SK-N-SH (cell line): ENCODE measurements around the gene ANO6. TPM values are rescaled to one million over a fixed set of nuclear protein-coding genes. Genes with fewer than 3 reads are reported as not detected.

Experiments
- CTCF ChIA-PET: fragments of 300-600, 350-600 bp; formaldehyde crosslinking; extraction: SDS; loops from one replicate; lab custom pipeline; 2021; lab: Yijun Ruan, JAX
- POLR2A ChIA-PET: fragments of 350-600 bp; sonication (Branson Sonifier 250); formaldehyde crosslinking; extraction: SDS; loops from one replicate; lab custom pipeline; 2020; ENCODE audit warnings: antibody characterized with exemption, inconsistent platforms; lab: Yijun Ruan, JAX
- DNase-seq: peaks from one replicate; pipeline ENCODE4 v3.0.0; 2012
- H2AFZ ChIP-seq: fragments of 200-600 bp; sonication (generic); 2 replicates; pipeline ENCODE4 v1.8.1; 2016; ENCODE audit warnings: antibody characterized with exemption, mild to moderate bottlenecking, low read depth
- H3F3A ChIP-seq: fragments of 200-600 bp; sonication (generic); replicated peaks from 2 replicates; pipeline ENCODE3; 2016; ENCODE audit warnings: antibody characterized with exemption, mild to moderate bottlenecking; ENCODE audit not compliant: insufficient read depth
- H3K27ac ChIP-seq, 2 experiments: fragments of 200-500 bp in 1 of 2; fragments of 200-600 bp in 1 of 2; sonication (Bioruptor generic) in 1 of 2; sonication (generic), shearing (Covaris generic) in 1 of 2; 2 replicates each; pipeline versions ENCODE4 v1.5.1 to v1.6.1; 2014 to 2016; ENCODE audit warnings: low read depth in 2 of 2, inconsistent platforms in 1 of 2, low read length in 1 of 2, mild to moderate bottlenecking in 1 of 2, mixed read lengths in 1 of 2
- H3K27me3 ChIP-seq: fragments of 200-600 bp; sonication (generic), shearing (Covaris generic); 2 replicates; pipeline ENCODE4 v1.6.1; 2016; ENCODE audit warnings: mixed run types; ENCODE audit not compliant: insufficient read depth
- H3K36me3 ChIP-seq, 2 experiments: fragments of 200-500 bp in 1 of 2; fragments of 200-600 bp in 1 of 2; sonication (Bioruptor generic) in 1 of 2; sonication (generic) in 1 of 2; replicated peaks in 1 of 2; 2 replicates each; pipeline versions ENCODE3 to v1.5.1; 2014 to 2016; ENCODE audit warnings: low read length in 1 of 2, mild to moderate bottlenecking in 1 of 2; ENCODE audit not compliant: insufficient read depth in 2 of 2, control insufficient read depth in 1 of 2
- H3K4me1 ChIP-seq, 2 experiments: fragments of 200-500 bp in 1 of 2; fragments of 200-600 bp in 1 of 2; sonication (Bioruptor generic) in 1 of 2; sonication (generic), shearing (Covaris generic) in 1 of 2; 2 replicates each; pipeline versions ENCODE4 v1.5.1 to v1.6.1; 2014 to 2016; ENCODE audit warnings: low read depth in 1 of 2, low read length in 1 of 2, mixed run types in 1 of 2; ENCODE audit not compliant: insufficient read depth in 2 of 2, control insufficient read depth in 1 of 2
- H3K4me2 ChIP-seq: fragments of 200-600 bp; sonication (generic), shearing (Covaris generic); 2 replicates; pipeline ENCODE4 v1.6.1; 2017; ENCODE audit warnings: mixed run types
- H3K4me3 ChIP-seq, 2 experiments: fragments of 200-500 bp in 1 of 2; fragments of 200-600 bp in 1 of 2; sonication (Bioruptor generic) in 1 of 2; sonication (generic), shearing (Covaris generic) in 1 of 2; 2 replicates each; pipeline versions ENCODE4 v1.5.1 to v1.8.1; 2014 to 2016; ENCODE audit warnings: low read depth in 2 of 2, inconsistent platforms in 1 of 2, low read length in 1 of 2, mild to moderate bottlenecking in 1 of 2, mixed read lengths in 1 of 2, moderate library complexity in 1 of 2
- H3K79me2 ChIP-seq: fragments of 200-600 bp; sonication (generic); 2 replicates; pipeline ENCODE4 v1.8.1; 2017; ENCODE audit warnings: mild to moderate bottlenecking; ENCODE audit not compliant: insufficient read depth
- H3K9ac ChIP-seq: fragments of 200-600 bp; sonication (generic); 2 replicates; pipeline ENCODE4 v1.6.1; 2017; ENCODE audit warnings: mixed run types
- H3K9me2 ChIP-seq: fragments of 200-600 bp; sonication (generic); 2 replicates; pipeline ENCODE4 v1.6.1; 2017; ENCODE audit warnings: mixed run types
- H3K9me3 ChIP-seq: fragments of 200-600 bp; sonication (generic); 2 replicates; pipeline ENCODE4 v1.6.1; 2017; ENCODE audit warnings: mixed run types, mild to moderate bottlenecking, moderate library complexity
- H4K20me1 ChIP-seq: fragments of 200-600 bp; sonication (generic); 2 replicates; pipeline ENCODE4 v1.6.1; 2017; ENCODE audit warnings: mild to moderate bottlenecking, mixed run types; ENCODE audit not compliant: insufficient read depth
- CTCF ChIP-seq: fragments of 200-600 bp; sonication (generic); IDR thresholded peaks from 2 replicates; pipeline ENCODE4 v1.6.1; 2017; ENCODE audit warnings: antibody characterized with exemption, mild to moderate bottlenecking, moderate library complexity
- ELF1 ChIP-seq: IDR thresholded peaks from 2 replicates; pipeline ENCODE4 v1.4.0; 2012
- EZH2phosphoT487 ChIP-seq: fragments of 200-600 bp; sonication (generic); IDR thresholded peaks from 2 replicates; pipeline ENCODE4 v1.6.1; 2017; ENCODE audit warnings: low read depth, mixed run types, mild to moderate bottlenecking, antibody characterized with exemption, moderate library complexity, borderline replicate concordance
- FOXJ3 ChIP-seq: sonication (generic); formaldehyde crosslinking; IDR thresholded peaks from 2 replicates; pipeline ENCODE4 v1.5.1; 2020; ENCODE audit warnings: mild to moderate bottlenecking, missing genetic modification reagents
- MAX ChIP-seq: IDR thresholded peaks from 2 replicates; pipeline ENCODE4 v1.4.0; 2012; ENCODE audit warnings: low read depth
- NFIC ChIP-seq: IDR thresholded peaks from 2 replicates; pipeline ENCODE4 v1.4.0; 2012; ENCODE audit warnings: borderline replicate concordance
- POLR2AphosphoS5 ChIP-seq: IDR thresholded peaks from 2 replicates; pipeline ENCODE4 v1.6.1; 2012; ENCODE audit warnings: low read depth, low read length
- RAD21 ChIP-seq: IDR thresholded peaks from 2 replicates; pipeline ENCODE4 v1.6.1; 2012; ENCODE audit warnings: mild to moderate bottlenecking, low read length
- RCOR1 ChIP-seq: fragments of 150-350 bp; IDR thresholded peaks from 2 replicates; pipeline ENCODE4 v1.6.1; 2017; ENCODE audit warnings: antibody characterized with exemption, low read length
- RFX5 ChIP-seq: IDR thresholded peaks from 2 replicates; pipeline ENCODE4 v1.6.1; 2012; ENCODE audit warnings: mild to moderate bottlenecking, improper control_type of control experiment, low read length
- SMC3 ChIP-seq: IDR thresholded peaks from 2 replicates; pipeline ENCODE4 v1.6.1; 2012; ENCODE audit warnings: low read depth, low read length, improper control_type of control experiment
- TAF1 ChIP-seq: IDR thresholded peaks from 2 replicates; pipeline ENCODE4 v1.6.1; 2012; ENCODE audit warnings: low read depth, mild to moderate bottlenecking, low read length, moderate library complexity, borderline replicate concordance
- TCF12 ChIP-seq: IDR thresholded peaks from 2 replicates; pipeline ENCODE4 v1.4.0; 2012
- TEAD4 ChIP-seq: IDR thresholded peaks from 2 replicates; pipeline ENCODE4 v1.4.0; 2012; ENCODE audit warnings: mild to moderate bottlenecking, borderline replicate concordance; ENCODE audit not compliant: insufficient read depth
- WGBS: methylation state at CpG from one replicate; pipeline ENCODE4 v1.1.6; 2017; ENCODE audit warnings: low lambda C conversion rate; 5-methylcytosine and 5-hydroxymethylcytosine counted together
- polyA plus RNA-seq, 3 experiments: library from polyadenylated mRNA; depleted of rRNA; stranded (reverse); fragments of >200 nt; gene quantifications; 2 replicates each; pipeline ENCODE4 v1.2.3, GENCODE V29; 2012
- TF ChIP-seq, protein P1 (sequence below): IDR thresholded peaks from 2 replicates; pipeline ENCODE4 v1.4.0; 2012; ENCODE audit warnings: low read depth, borderline replicate concordance

The ANO6 gene
- polyA plus RNA-seq, 1 of the 3 experiments (the other 2 are of a cell fraction), result 20.1 TPM

GRCh38 chr12:45183246-45183645, 32.6 kb upstream of the ANO6 start:
- TF ChIP-seq ELF1, result no peak
- peak; percentile 66 for TF ChIP-seq CTCF
- peak; percentile 37 for TF ChIP-seq SMC3
- TF ChIP-seq TEAD4, result no peak
- TF ChIP-seq RAD21, result peak; percentile 71
- Histone ChIP-seq H3K4me3 (no peak overlapping the region), H3K9me2 (no peaks in the 10 kb centered on the region), H3K36me3 (no peaks in the 10 kb centered on the region), H3K27ac (no peak overlapping the region), H3K79me2 (no peaks in the 10 kb centered on the region), H3K27me3 (no peaks in the 10 kb centered on the region), H4K20me1 (no peaks in the 10 kb centered on the region), H3K4me2 (no peak overlapping the region), H3K9me3 (peaks cover 11% of the 10 kb centered on the region; the same call in 1 of the 2 replicates), H3K9ac (no peak overlapping the region), H3K4me1 (0 out of 4 replicates have a peak, but pooled peaks cover 0 to 4% of the 10 kb centered on the region in 2 experiments), H2AFZ (no peak overlapping the region), H3F3A (no peaks in the 10 kb centered on the region)
- 91% methylated on average over 2 of the region's 2 CpGs for WGBS
- POLR2A ChIA-PET, result interaction anchor here (1.0 kb wide), 1 partner anchor 252 kb away, joined by 3 read pairs; no protein-coding TSS in a partner anchor
- peak; percentile 24 for DNase-seq
- CTCF ChIA-PET, result interaction anchor here (0.6 to 3.7 kb wide), 14 partner anchors 13 to 807 kb away, joined by 3 to 28 read pairs (median 4); partner anchors contain the start of gene SCAF11

DNA sequence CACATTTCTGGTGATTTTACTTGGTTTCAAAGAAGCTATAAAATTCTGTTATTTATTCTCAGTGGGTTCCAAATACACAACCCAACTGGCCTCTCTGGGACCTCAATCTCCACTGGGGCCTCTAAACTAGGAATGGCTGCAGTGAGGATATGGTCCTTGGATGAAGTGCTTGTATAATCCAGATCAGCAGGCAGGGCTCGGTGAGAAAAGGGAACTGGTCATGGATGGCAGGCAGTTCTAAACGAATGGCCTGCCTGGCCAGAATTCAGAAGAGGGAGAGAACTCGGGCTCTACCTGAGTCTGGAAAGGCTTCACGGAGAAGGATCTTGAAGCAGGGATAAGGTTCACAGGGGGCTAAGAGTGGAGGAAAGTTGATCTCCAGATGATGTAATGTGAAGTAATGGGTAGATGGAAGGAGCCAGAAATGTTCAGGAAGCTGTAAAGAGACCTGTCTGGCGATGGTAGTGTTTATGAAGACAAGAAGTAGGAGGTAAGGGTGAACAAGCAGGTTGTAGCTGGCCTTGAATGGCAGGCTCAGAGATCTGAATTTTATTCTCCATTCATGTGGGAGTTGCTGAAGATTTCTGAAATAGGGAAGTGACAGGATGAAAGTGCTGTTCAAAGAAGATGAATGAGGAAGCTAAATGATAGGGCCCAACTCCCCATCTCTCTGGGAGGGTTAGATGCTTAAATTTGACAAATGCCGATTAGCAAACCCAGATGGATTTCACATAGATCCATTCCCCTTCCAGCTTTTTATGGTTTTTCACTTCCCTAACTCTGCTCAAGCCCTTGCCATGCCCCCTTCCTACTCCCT, 31.5 kb upstream of the ANO6 start:
- no peak overlapping the region for H3K9ac ChIP-seq
- H3K9me2 ChIP-seq, result no peaks in the 10 kb centered on the region
- WGBS, result 95% methylated on average over 6 of the region's 6 CpGs
- H3K9me3 ChIP-seq, result peaks cover under 1% of the 10 kb centered on the region; the same call in 1 of the 2 replicates
- ChIA-PET CTCF (interaction anchor here (0.6 to 3.7 kb wide), 15 partner anchors 13 to 806 kb away, joined by 3 to 28 read pairs (median 4); partner anchors contain the start of gene SCAF11), POLR2A (interaction anchor here (1.0 kb wide), 1 partner anchor 251 kb away, joined by 3 read pairs; no protein-coding TSS in a partner anchor)
- H2AFZ ChIP-seq, result no peak overlapping the region
- H3F3A ChIP-seq, result no peaks in the 10 kb centered on the region
- H3K27ac ChIP-seq, result no peak overlapping the region
- no peak overlapping the region for H3K4me2 ChIP-seq
- H3K27me3 ChIP-seq, result no peaks in the 10 kb centered on the region
- H3K4me1 ChIP-seq, result 0 out of 4 replicates have a peak, but pooled peaks cover 0 to 4% of the 10 kb centered on the region in 2 experiments
- H3K79me2 ChIP-seq, result no peaks in the 10 kb centered on the region
- DNase-seq, result no peak
- H3K4me3 ChIP-seq, result no peak overlapping the region
- TF ChIP-seq, protein P1, sequence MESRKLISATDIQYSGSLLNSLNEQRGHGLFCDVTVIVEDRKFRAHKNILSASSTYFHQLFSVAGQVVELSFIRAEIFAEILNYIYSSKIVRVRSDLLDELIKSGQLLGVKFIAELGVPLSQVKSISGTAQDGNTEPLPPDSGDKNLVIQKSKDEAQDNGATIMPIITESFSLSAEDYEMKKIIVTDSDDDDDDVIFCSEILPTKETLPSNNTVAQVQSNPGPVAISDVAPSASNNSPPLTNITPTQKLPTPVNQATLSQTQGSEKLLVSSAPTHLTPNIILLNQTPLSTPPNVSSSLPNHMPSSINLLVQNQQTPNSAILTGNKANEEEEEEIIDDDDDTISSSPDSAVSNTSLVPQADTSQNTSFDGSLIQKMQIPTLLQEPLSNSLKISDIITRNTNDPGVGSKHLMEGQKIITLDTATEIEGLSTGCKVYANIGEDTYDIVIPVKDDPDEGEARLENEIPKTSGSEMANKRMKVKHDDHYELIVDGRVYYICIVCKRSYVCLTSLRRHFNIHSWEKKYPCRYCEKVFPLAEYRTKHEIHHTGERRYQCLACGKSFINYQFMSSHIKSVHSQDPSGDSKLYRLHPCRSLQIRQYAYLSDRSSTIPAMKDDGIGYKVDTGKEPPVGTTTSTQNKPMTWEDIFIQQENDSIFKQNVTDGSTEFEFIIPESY, result no peak
- TF ChIP-seq RFX5, result no peak
- TF ChIP-seq SMC3, result no peak
- TF ChIP-seq NFIC, result no peak
- TF ChIP-seq TCF12, result no peak
- no peak for TF ChIP-seq FOXJ3 (CRISPR knock-in tag)
- TF ChIP-seq CTCF, result no peak
- no peak for TF ChIP-seq MAX
- no peak for TF ChIP-seq EZH2phosphoT487
- TF ChIP-seq TEAD4, result no peak
- no peak for TF ChIP-seq POLR2AphosphoS5
- TF ChIP-seq RCOR1, result no peak
- no peak for TF ChIP-seq TAF1
- H4K20me1 ChIP-seq, result no peaks in the 10 kb centered on the region
- no peaks in the 10 kb centered on the region for H3K36me3 ChIP-seq
